HG03108 (cell line): ENCODE data around the gene C1orf141.
"Not testable (repeated sequence)": the region's sequence is repeated elsewhere in the genome, so short reads cannot be mapped to it uniquely, and the experiment has no call there.

Experiments
- ATAC-seq: cut with Tn5 transposase; IDR thresholded peaks from one replicate; pipeline ENCODE4 v1.9.1; 2021; ENCODE audit warnings: moderate library complexity; ENCODE audit not compliant: unreplicated experiment

C1orf141 gene

DNA sequence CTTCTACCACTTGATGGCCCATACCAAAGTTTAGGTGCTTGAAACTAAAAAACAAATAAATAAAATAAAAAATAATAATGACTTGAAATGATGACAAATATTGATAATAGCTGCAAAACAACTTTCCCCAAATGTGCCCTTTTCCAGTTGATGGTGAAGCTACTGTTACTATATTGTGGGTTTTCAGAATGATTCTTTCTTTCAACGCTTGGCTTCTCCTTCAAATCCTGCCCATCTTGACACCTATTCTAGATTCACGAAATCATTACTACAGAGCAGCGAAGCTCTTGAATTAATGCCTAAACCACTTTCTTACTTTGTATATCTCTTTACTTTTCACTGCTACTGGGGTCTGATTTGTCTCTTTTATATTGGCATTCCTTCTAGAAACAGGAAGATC lies 9.2 kb upstream of the C1orf141 start:
- ATAC-seq: no peak

DNA sequence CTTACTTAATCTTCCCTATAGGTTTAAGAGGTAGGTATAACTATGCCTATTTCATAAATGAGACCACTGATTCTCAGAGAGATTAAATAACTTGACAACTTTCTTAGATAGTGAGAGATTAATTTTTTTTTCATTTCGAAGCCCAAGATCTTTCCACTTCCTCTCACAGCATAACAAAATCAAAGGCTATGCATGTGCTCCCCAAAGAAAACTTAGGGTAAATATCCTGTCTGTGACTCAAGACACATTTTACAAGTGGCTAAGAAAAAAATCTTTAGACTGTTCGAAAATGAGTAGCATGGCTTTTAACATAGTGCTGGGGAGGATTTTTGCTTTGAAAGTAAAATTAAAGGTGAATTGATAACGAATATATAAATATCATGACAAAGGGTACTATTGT lies 8.2 kb upstream of the C1orf141 start:
- no peak for ATAC-seq

DNA sequence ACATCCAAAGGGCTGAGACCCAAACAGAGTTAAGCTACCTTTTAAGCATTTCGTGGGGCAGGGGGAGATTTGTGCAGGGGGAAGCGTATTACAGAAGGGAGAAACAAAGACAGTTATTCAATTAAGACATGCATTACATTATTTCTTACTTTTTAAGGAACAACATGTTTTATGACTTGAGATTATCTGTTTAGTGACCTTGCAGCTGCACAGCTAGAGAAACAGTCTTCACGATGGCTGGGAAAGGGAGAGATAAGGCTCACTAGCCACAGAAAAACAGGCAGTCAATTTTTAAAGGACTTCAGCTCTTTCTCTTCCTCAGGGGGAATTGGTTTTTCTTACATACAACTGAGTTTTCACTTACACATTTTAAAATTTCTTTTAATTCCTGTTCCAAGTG lies 7.1 kb upstream of the C1orf141 start:
- ATAC-seq: not testable (repeated sequence)

DNA sequence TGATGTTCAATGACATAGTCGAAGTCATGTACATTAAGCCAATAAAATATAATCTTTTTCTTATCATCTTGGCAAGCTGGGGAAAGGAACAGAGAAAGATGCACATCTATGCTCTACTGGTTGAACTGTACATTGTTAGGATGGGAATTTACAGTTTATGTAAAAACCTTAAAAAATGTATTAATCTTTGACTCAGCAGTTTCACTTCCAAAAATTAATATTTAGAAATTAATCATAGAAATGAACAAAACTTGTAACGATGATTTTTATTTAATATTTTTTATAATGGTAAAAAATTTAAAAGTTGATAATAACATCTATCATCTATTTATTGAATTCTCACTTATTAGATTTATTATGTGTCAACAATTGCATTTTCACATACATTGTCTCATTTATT lies 5.7 kb upstream of the C1orf141 start:
- no peak for ATAC-seq

DNA sequence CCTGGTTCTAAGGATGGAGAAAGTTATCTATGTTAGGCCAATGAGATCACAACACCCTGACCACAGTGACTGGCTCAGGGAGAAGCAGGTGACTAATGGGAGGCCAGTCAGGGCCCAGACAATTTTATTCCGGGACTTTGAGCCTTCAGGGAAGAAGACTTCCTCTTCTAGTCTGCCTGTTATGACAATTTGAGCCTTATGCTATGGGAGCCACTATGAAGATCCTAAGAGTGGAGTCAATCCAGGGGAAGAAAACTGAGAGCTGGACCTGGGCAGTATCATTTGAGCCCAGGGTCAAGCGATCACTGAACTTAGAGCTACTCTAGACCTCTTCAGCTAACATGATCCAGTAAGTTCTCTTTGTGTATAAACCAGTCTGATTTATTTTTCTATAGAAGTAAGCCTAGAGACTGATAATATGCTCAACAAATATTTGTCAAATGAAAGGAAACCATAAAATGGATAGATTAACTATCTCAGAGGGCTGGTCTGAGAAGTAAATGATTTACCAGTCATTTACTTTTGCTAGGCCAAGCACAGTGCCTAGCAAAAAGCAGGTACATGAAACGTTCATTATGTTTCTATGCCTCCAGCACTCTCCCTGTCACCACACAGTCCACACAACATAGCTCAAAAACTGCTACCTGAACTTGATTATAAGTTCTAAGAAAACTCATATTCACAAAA lies 4.2 kb upstream of the C1orf141 start:
- no peak for ATAC-seq

DNA sequence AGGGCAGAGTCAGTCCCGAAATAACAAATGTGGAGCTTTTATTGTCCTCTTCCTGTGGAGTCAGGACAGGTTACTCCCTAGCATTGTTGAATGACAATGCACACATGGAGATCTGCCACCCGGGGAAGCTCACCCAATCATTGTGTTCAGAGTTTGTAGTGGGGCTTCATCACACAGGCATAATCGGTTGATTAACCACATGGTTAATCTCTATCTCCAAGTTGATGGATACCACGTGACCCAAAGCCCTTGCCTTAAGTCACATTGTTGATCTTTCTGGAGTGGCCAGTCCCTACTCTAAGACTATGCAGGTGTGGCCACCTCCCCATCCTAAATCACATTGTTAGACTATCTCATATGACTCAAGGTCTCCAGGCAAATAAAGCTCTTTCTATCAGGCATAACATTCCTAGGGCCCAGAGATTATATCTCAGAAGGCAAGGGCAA lies 2.6 kb upstream of the C1orf141 start:
- no peak for ATAC-seq

DNA sequence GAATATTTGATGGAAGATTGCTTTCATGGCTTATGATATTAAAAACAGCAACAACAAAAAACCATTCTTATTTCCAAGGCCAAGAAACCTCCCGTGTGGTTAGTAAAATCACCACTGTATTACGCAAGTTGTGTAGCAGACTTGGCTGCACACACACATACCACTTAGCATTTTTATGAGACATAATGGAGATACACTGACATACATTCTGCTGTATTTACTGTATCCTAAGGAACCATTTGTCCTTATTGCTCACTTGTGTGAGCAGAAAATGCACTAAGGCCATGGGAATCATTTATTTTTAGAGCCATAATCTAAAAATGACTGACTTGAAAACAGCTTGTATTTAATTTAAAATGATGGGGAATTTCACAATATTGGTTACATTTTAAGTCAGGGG lies 584 bp upstream of the C1orf141 start:
- no peak for ATAC-seq

DNA sequence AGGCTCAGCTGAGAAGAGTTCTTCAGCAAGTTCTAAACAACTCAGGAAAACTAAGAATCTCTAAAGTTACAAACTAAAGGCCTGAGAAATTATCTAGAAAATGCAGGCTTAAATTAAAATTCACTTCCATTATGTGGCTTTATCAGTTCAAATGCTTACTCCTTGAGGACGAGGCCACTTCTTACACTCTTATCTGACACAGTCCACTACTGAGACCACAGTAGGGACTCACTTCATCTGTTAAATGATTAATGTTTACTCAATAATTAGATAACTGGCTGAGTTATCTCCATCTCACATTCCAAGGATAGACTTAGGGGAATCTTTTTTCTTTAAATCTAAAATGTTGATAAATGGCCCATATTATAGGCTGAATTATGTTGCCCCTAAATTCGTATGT lies 1.6 kb downstream of the C1orf141 start:
- ATAC-seq: no peak

DNA sequence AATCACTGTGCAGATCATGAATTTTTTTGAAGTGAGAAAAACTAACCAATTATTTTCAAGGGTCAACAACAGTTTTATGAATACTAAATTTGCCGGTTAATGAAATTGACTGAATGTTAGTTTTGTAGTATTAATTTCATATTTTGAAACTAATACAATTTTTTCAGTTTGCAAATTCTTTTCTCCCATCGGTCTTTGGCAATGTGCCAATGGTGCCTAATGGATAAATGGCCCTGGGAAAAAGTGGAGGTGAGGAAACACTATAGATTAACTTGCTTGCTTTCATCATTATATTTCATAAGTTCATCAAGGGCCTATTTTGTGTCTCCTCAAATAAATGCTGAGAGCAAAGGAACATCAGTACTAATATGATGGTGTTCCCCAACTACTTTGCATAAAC lies 4.1 kb downstream of the C1orf141 start:
- no peak for ATAC-seq

DNA sequence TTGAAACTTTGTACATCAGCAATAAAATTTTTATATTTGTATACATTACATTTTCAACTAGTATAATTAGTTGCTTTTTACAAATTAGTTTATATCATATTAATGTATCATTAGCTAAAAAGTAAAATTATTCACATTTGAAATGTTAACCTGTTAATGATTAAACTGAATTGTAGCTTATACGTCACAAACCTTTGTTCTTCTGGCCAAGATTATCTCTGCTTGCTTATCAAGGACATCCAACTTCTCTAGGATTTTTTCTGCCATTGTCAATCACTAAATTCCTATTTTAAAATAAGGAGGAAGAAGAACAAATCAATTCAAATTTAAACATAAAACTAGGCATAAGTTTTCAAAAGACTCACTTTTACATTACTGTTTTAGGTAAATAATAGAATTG lies 7.8 kb downstream of the C1orf141 start:
- no peak for ATAC-seq

DNA sequence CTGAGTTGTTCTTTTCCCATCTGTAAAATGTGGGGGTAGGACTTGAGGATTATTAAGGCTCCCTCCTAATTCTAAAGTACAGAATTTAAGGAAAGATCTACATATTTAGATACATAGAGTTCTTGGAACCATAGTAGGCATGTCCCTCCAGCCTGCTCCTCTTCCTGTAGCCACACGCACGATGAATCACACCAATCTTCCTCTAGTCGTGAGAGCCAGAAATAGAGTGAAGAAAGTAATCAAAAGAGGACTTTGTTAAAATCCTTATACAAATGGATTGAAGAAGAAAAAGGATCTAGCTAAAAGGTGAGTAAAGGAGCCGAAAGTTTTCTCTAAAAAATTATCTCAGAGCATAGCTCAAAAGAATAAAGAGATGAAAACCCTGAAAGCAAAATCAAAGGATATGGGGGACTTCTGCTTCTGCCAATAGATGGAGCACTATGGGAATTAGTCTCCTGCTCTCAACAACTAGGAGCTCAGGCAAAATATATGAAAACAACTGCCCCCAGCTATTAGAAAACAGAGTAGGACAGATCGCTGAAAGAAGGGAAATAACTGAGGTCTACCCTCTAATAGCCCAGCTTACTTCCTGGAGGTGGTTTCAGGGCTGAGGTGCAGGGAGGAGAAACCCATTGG lies 8.5 kb downstream of the C1orf141 start:
- ATAC-seq: no peak

DNA sequence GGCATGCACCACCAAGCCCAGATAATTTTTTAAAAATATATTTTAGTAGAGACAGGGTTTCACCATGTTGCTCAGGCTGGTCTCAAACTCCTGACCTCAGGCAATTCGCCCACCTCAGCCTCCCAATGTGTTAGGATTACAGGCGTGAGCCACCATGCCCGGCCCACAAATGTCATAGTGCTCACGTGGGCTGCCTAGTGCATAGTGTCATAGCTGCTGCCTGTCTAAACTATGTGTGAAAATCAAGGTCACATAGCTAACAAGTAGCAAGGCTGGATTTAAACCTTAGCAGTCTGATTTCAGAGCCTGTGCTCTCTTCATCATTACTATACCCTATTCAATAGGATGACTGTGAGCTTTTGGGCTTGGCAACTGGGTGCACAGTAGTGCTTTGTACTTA lies 10.3 kb downstream of the C1orf141 start:
- ATAC-seq: no peak

DNA sequence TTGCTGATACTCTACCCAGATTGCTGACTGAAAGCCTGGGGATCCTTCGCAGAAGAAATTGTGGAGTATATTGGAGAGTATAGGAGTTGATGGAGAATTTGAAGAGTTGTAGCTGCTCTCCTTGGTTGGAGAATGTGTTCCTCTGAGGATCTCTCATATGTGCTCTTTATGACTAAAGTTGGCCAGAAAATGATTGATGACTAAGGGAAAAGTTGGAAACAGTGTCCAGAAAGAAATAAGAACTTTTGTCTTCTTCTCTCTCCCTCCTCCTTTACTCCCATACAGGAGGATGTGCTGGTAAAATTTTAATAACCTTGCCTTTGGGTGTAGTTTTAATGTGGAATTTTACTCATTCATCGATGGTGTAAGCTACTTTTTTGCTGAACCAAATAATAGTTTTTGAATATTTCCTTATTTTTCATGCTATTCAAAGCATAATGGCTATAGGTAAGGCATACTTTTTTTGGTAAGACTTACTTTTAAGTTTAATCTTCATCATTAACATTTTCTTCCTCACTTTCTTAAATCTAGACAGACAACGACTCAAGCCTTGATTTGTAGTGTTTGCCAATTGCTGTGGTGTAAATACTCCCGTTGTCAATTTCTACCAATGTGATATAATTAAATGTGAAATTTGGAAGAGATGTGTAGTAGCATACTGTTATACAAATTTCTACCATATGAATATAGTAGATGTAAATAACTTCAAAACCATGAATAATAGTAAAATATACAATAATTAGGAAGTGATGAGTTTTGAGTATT lies 13.7 kb downstream of the C1orf141 start:
- ATAC-seq: no peak

DNA sequence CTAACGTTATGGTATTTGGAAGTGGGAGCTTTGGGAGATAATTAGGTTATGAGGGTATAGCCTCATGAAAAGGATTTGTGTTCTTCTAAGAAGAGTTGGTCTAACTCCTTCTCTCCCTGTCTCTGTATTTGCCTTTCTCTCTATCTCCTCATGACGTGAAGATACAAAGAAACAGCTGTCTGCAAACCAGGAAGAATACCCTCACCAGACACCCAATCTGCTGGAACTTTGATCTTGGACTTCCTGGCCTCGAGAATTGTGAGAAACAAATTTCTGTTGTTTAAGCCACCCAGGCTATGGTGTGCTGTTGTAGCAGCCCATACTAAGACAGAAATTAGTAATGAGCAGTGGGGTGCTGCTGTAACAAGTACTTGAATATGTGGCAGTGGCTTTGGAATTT lies 16.1 kb downstream of the C1orf141 start:
- no peak for ATAC-seq

DNA sequence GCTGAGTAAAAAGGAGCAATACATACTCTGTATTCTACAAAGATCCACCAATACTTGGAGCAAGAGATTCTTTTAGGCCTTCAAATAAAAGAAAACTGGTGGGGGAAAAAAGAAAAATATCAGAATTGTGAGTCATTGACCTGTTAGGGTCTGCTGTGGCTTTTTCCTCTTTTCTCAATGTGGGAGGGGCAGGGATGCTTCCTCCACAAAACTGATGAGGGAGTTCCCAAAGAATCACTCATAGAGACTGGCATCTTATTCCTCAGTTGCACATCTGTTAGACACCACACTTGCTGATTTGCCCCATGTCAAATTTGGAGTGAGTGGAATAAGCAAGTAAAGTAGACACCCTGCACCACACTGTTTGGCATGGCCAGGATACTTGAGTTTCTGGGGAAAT lies 16.6 kb downstream of the C1orf141 start:
- ATAC-seq: no peak

DNA sequence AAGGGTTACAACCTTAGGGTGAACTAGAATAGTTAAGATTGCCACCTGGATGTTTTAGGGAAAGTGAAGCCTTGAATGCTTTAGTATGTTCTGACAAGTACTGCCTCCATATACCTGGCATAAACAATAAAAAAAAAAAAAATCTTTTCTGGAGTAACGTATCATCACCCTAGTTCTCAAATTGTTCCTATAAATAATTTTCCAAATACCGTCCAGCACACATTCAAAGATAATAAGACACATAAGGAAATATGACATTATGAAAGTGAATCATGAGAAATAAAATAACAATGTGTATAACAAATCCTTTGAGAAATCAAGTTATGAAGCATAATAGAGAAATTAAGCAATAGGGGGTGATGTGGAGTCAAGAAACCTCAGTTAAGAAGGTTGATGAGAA lies 20.6 kb downstream of the C1orf141 start:
- no peak for ATAC-seq

DNA sequence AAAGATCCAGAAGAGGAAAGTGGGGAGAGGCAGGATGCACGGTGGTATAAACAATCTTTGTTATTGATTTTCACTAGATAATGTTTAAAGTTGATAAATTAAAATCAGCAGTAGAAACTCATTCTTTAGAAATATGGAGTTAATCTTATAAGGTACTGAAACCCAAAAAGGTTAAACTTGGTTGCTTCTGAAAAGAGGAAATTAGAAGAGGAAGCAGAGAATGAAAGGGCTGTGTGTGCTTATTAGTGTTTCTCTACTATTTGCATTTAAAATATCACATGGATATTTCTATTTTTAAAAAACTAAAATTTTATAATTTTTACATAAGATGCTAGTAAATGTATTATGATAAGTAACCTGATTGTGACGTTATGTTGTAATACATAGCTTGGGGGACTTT lies 24.4 kb downstream of the C1orf141 start:
- ATAC-seq: peak; percentile 54

DNA sequence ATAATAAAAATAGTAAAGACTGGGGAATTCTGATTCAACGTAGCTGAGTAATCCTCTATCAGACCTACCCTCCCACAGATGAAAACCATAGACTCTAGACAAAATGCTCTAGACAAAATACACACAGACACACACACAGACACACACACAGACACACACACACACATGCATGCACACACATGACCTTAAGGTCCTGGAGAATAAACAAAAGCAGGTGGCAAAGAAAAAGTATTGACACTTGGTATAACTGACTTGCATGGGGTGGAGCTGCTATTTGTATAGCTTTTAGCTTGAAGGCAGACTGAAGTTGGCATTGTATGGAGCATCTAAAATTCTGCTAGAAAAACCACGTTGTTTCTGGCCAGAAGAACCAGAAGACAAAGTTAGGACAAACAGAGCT lies 29.3 kb downstream of the C1orf141 start:
- ATAC-seq: no peak

DNA sequence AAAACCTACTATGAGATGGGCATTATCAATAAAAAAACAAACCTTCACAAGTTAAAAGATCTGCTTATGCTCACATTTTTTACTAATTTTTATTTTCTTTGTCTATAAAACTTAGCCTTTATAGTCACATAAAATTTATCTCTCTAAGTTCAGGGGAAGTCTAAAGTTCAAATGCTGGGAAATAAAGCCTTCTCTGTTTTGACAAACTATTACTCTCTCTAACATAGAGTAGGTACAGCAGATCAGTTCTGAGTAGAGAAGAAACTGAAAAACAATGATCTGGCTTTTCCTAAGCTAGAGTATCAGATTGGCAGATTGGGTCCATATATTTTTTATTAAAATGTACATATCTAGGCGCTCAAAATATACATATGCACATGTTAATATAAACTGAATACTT lies 31.2 kb downstream of the C1orf141 start:
- ATAC-seq: no peak

DNA sequence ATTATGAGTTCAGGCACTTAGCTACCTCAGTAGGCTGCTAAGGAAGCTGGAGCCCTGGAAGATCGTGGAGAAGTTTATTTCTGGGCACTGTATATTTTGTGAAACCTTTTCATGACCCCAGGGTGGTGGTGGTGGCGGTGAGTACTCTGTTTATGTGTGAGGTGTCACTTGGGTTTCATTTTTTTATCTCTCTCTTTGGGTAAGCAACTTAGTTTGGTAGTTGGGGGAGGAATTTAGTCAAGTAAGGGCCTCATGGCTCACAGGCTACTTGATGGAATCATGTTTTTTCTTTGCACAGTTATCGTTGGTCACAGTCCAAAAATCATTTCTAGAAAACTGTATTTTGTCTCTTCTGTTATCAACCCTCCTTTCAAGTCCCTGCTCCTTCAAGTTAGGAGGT lies 33.9 kb downstream of the C1orf141 start:
- ATAC-seq: no peak

DNA sequence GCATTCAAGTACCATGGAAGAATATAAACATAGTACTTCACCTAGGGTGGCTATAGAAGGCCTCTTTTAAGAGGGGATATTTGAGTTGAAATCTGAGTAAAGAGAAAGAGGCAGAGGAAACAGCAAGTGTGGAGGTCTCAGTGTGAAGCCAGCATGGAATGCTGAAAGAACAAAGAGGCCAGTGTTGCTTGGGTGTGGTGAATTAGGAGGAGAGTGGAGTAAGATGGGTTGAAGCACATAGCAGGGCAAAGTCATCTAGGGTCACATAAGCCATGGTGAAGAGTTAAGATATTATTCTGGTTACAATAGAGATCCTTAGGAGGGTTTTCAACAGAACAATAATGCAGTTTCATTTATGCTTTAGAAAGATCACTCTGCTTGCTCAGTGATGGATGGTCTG lies 37.5 kb downstream of the C1orf141 start:
- ATAC-seq: no peak

DNA sequence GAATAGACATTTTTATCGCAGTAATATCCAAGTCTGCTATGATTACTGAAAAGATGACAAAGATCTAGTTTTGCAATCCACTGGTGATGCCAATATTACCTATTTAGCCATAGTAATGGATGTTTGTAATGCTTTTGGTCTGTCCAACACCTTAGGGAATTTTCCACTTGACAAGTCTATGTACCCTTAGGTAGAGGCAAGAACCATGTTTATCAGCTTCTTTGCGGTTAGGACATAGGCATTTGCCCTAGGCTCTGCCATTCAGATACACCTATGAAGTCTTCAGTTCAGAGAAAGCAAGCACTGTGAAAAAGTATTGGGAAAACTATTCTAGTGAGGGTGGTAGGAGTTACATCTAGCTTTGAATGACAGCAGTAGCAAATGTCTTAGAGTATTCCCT lies 40.6 kb downstream of the C1orf141 start:
- no peak for ATAC-seq
